GM18907 (cell line): ENCODE data around the gene HRAS.
A peak's percentile ranks its signal among the peaks of the same experiment; 100 is the strongest.

Source experiments
- ATAC-seq: cut with Tn5 transposase; IDR thresholded peaks from one replicate; pipeline ENCODE4 v1.9.1; 2021; ENCODE audit warnings: mild to moderate bottlenecking, moderate library complexity; ENCODE audit not compliant: unreplicated experiment

HRAS gene

GRCh38 chr11:514606-515005 is 20.8 kb downstream of the HRAS start:
- ATAC-seq = no peak

DNA sequence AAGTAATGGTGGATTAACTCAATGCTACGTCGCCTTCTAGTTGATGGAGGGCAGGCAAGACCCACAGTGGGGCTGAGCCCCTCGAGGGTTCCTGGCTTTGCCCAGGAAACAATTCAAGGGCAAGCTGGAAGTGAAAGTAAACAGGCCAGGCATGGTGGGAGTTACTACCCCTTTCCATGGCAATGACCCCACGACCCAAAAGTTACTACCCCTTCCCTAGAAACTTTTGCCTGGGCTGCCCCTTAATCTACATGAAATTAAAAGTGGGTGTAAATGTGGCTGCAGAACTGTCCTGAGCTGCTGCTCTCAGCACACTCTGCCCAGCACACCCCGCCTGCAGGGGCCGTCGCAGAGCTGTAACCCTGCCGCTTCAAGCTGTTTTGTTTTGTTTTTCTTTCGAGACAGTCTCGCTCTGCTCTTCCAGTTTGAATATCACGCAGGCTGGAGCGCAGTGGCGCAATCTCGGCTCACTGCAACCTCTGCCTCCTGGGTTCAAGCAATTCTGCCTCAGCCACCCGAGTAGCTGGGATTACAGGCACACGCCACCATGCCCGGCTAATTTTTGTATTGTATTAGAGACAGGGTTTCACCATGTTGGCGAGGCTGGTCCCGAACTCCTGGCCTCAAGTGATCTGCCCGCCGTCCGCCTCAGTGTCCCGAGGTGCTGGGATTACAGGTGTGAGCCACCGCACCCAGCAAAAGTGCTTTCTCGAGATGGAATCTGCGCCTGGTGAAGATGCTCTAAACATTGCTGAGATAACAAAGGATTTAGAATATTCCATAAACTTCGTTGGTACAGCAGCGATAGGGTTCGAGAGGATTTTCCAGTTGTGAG is 22.4 kb downstream of the HRAS start:
- ATAC-seq = no peak

- ATAC-seq = no peak
Observed at GRCh38 chr11:508956-509355, 26.4 kb downstream of the HRAS start.

- no peak for ATAC-seq
Observed at GRCh38 chr11:507727-508515, 27.5 kb downstream of the HRAS start.

DNA sequence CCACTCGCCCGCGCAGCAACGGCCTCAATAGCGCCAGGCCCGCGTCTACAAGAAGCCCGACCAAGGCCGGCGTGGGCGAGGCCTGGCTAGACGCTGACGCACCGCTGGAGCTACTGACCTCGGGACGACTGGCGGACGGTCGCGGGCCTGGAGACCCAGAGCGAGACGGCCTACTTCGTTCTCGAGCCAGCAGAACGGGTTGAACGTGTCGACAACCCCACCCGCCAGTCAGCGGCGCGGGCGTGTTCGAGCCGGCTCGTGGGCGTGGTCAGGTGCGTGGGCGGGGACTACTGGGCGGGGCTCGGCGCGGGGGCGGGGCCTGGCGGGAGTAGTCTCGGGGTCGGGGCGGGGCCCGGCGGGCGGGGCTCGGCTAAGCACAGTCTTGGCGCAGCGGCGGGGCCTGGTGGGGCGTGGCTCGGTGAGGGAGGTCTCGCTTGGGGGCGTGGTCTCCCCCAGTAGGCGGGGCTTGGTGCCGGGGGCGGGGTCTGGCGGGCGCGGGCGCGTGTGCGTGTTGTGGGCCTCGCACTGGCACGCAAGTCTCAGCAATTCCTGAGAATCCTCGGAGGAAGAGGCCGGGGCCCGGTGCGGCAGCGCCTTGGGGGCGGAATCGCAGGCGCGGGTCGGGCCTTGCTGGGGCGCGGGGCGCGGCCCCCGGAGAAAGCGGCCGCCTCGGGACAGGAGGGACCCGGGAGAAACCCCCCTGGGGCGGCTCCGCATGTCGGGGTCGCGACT is 28.2 kb downstream of the HRAS start, which contains the start of gene RNH1:
Gene RNH1, minus strand, starts transcription at position 248 of the 732 bp plus-strand sequence. CDS start 5,080 bp downstream, outside the sequence.
- ATAC-seq = peak; percentile 45

- peak; percentile 73 for ATAC-seq
Observed at GRCh38 chr11:506238-506994, 29.0 kb downstream of the HRAS start.

GRCh38 chr11:504994-505344 is 30.4 kb downstream of the HRAS start:
- ATAC-seq = no peak

DNA sequence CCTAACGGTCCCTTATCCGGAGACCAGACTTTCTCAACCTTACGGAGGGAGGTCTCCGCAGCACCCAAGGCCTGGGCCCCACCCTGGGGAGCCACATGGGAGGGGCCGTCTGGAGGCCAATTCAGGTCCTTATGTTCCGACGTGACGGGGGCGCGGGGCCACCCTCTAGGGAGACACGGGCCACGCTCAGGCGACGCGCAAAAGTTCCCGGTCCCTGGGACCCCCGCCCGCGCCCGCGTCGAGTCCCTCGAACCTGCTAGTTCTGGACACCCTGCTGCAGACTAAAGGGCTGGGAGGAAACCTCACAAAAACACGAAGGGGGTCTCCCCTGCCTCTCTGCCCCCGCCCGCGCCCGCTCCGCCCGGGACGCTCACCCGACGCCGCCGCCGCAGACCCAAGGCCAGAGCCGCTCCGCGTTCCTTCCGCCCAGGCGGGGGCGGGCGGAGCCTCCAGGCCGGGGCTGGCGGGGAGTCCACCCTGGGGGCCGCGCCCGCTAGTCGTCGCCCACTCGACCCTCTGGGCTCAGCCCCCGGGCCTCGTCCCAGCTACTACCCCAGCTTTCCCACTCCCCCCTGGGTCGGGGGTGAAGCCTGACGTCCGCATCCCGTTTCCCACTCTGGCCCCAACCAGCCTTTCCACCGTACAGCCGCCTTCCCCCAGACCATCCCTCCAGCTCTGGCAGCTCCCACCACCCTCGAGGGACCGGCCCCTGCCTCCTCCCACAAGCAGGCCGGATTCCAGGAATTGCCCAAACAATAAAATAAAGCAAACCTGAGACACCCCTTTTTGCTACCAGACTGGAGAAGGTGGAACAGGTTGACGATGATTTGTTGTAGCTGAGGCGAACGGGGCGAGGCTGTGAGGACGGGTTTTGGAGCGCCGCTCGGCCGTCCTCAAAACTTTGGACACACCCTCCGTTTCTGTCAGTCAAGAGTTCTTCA is 31.1 kb downstream of the HRAS start:
- no peak for ATAC-seq

DNA sequence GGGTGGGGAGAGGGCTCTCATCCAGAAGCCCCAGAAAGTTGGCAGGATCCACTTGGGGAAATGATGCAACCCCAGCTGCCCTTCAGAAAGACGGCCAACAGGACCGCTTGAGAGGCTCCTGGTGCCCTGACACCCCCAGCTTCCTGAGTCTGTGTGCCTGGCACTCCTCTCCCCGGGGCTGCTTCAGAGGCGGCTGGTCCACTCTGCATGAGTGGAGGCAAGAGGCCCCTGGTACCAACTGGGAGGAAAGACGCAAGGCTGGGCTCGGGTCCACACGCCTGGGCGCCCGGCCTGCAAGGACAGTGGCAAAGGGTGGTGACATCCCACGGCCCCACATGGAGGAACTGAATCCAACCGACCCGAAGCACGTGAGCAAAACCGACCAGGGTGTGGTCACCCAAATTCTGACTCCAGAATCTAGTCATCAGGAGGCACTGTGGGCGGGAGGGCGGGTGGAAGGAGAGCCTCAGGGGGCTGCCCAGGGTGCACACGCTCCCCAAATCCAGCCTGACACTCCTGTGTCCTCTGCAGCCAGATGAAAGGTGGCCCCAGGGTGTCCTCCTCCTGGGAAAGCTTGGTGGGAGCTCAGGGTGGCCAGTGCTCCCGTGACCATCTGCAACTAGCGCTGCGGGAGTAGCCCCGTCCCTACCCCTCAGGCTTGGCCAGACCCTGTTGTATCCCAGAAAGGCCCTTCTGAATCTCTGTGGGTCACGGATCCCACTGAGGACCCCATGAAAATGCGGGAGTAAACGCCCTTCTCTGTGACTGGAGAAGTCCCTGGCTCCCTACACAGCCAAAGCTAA is 32.0 kb downstream of the HRAS start:
- ATAC-seq = no peak

DNA sequence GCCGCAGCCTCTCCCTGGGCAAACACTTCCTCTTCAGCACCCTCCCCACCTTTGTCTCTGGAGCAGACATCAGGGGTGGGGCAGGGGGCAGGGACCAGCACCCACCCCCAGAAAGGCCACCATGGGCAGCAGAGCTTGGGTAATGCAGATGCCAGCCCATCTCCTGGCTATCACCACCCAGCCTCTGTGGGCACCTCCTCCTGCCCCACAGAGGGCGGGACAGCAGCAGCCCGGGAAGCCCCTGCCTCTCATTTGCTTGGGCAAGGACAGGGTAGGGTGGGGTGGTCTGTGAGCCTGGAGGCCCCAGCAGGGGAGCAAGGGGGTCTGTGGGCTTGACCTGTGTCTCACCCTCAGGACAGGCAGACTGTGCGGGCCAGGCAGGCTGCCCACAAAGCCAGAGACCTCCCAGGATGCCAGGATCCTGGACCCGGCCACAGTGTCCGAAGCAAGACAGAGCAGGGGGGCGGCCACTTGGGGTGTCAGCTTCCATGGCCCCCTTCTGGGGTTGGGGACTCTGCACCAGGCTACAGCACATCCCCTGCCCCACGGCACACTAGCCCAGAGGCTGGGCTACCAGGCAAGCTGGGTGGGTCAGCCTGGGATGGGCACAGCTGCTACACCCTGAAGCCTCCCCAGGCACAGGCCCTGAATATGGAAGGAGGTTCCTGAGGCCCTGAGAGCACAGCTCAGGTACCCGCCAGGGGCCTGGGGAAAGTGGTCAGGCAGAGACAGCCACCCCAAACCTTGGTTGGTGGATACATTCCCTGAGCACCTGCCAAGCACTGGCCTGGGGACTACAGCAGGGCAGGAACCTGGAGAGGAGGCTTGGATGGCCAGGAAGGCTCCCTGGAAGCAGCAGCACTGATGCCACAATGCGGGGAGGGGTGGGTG is 32.8 kb downstream of the HRAS start:
- no peak for ATAC-seq

GRCh38 chr11:501683-502287 is 33.6 kb downstream of the HRAS start:
- ATAC-seq = no peak

GRCh38 chr11:501001-501682 is 34.2 kb downstream of the HRAS start:
- no peak for ATAC-seq

DNA sequence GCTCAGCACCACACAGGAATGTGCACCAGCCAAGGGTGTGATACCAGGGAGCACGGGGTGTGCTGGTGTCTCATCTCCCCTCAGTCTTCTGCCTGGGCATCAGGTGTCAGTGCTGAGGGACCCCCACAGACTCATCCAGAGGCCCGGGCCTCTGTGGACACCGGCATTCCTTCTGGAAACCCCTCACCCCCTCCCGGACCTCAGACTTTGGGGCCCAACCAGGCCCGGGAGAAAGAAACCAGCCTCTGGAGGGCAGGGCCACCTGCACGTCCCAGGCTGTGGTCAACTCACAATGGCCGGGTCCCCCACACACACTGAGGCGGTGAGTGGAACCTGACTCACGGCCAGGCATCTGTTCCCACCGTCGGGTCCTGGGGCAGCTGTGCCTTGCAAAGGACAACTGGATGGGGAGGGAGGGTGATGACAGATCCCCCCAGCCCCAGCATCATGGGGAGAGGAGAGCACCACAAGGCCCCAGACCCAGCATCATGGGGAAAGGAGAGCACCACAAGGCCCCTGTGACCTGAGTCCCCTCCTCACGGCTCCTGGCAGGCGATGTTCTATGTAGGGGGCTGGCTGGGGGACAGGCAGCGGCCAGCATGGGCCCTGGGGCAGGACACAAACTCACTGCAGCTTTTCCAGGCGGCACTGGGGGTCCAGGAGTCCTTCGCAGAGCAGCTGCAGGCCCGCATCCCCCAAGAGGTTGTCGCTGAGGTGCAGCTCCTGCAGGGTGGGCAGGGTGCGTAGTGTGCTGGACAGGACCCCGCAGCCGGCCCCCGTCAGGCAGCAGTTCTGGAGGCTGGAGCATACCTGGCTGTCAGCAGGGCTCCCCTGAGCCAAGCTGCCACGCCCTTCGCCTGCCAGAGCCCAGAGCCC is 35.9 kb downstream of the HRAS start:
- no peak for ATAC-seq

DNA sequence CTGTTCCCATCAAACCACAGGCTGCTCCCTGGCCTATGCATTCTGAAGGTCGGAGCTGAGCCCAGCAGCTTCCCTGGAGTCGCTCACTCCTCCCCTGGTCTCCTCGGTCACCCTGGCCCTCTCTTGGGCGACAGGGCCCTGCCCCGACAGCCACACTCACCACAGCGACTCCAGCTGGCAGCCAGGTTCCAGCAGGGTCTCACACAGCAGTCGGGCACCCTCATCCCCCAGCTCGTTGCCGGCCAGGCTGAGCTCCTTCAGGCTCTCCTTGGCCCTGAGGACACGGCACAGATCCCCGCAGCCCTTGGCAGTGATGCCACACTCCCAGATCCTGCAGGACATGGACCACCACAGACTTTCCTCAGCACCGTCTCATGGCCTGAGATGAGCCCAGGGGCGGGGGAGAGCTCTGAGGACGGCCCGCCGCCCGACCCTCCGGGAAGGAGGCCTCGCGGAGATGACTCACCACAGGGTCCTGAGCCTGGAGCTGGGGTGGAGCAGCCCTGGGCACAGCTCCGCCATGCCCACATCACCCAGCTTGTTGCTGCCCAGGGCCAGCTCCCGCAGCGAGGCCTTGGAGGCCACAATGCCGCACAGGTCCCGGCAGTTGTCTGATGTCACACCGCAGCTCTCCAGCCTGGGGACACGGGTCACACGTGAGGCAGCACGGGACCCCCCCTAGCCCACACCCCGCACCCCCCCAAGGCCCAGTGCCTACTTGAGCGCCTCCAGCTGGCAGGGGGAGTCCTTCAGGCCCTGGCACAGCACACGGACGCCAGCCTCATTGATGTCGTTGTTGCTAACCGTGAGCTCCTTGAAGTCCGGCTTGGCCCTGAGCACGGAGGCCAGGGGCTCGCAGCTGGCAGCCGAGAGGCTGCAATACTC is 36.8 kb downstream of the HRAS start:
- ATAC-seq = no peak
